Stimulated activated CD4-positive, alpha-beta T cell treated with anti-CD3 and anti-CD28 coated beads, Interleukin-1b, Interleukin-23, amount 100 ng/mL, for 4 hours (primary cell): ENCODE results near the gene NDUFA8.
"Not testable (repeated sequence)": the region's sequence is repeated elsewhere in the genome, so short reads cannot be mapped to it uniquely, and the experiment has no call there.

Experiments
- DNase-seq, 2 donors: peaks; one replicate each; pipeline ENCODE4 v3.0.0-alpha.2; 2020; ENCODE audit warnings: low read depth in 2 of 2

The NDUFA8 gene

DNA sequence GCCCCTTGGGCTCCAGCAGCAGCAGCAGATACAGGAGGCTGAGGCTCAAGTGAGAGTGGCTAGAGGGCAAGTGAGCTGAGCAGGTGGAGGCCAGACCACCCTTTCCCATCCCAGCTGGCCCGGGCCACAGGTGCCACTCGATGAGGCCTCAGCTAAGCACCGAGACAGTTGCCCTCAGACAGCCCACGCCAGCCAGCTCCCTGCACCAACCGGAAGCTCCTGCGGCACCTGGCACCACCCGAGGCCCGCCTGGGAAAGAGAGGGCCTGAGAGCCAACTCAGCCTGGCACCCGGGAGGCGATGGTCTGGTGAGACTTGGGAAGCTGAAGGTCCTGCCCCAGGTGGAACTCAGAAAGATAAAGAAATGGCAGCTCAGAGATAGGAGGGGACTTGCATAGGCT, 38.2 kb downstream of the NDUFA8 start:
- no peak for DNase-seq

DNA sequence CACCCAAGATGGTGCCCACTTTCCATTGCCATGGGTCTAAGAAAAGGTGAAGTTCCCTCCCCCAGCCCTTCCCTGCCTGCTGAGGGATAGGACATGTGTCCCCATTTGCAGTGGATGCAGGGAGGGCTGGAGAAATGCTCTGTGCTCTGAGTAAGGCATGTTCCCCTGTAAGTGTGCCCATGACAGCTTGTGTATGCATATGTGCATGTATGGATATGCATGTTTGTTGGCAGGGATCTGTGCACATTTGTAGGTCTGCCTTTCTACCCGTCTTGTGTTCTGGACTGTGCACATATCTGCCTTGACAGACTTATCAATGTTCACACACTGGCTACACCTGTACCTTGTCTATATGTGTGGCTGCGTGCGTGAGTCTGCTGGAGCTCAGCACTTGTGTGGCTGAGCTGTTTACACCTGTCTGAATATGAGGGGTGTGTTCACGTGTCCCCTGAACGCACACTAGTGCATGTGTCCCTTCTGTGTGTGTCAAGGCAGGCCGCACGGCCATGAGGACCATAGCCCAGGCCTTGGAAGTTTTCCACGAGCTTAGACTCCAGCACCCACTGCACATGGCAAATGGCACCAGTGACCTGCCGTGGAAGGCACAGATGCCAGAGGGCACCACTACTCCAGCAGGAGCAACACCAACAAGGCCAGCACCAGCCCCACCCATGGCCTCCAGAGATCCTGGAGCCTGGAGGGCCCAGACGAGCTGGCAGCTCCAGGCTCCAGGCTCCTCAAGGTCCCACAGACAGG, 39.1 kb downstream of the NDUFA8 start:
- no peak for DNase-seq

DNA sequence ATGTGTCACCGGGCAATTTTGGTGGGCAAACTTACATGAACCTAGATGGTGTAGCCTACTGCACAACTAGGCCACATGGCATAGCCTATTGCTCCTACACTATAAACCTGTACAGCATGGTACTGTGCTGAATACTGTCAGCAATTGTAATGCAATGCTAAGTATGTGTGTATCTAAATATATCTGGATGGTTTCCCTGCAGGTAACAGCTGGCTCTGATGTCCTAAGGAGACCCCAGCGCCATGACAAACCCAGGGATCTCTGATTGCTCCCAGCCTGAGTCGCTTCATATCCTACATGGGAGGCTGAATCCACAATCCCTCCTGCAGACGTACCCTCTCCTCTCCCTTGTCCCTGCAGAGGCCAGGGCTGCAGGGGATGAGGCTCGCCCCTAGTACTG, 39.9 kb downstream of the NDUFA8 start:
- DNase-seq, result no peak

DNA sequence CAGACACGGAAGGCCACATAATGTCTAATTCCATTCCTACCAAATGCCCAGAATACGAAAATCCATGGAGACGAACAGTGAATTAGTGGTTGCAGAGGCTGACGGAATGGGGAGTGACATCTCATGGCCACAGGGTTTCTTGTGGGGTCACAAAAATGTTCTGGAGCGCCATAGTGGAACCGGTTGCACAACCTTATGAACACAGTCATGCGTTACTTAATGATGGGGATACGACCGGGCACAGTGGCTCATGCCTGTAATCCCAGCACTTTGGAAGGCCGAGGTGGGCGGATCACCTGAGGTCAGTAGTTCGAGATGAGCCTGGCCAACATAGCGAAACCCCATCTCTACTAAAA, 40.4 kb downstream of the NDUFA8 start:
- DNase-seq, result no peak

DNA sequence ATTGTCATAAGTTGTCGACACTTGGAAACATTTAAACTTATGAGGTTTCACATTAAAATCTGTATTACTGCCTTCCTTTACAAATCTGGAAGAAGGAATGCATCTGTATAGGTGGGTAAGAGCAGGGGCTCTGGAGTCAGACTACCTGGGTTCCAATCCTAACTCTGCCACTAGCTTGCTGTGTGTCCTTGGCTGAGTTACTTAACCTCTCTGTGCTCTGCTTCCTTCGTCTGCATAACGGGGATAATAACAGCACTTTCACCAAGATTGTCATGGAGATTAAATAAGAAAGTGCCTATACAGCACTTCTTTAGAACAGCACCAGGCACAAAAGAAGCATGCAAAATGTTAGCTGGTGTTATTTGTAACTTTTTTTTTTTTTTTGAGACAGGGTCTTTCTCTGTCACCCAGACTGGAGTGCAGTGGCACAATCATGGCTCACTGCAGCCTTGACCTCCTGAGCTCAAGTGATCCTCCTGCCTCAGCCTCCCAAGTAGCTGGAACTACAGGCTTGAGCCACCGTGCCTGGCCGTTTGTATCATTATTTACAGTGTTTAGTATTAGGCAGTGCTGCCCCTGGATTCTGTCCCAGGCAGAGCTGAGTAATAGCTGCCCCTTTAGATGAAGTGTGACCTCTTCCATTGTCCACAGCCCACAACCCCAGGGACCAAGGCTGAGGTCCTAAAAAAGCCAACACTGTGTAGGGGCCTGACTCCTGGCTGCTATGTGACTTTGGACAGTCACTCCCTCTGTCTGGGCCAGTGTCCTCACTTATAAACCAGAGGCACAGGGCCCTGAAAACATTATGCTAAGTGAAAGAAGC, 41.0 kb downstream of the NDUFA8 start:
- DNase-seq, result no peak

DNA sequence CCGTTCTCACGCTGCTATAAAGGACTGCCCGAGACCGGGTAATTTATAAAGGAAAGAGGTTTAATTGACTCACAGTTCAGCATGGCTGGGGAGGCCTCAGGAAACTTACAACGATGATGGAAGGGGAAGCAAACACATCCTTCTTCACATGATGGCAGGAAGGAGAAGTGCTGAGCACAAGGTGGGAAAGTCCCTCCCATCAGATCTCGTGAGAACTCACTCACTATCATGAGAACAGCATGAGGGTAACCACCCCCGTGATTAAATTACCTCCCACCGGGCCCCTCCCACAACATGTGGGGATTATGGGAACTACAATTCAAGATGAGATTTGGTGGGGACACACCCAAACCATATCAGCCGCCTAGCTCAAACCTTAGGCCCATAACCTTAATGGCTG, 42.3 kb downstream of the NDUFA8 start:
- not testable (repeated sequence) for DNase-seq

DNA sequence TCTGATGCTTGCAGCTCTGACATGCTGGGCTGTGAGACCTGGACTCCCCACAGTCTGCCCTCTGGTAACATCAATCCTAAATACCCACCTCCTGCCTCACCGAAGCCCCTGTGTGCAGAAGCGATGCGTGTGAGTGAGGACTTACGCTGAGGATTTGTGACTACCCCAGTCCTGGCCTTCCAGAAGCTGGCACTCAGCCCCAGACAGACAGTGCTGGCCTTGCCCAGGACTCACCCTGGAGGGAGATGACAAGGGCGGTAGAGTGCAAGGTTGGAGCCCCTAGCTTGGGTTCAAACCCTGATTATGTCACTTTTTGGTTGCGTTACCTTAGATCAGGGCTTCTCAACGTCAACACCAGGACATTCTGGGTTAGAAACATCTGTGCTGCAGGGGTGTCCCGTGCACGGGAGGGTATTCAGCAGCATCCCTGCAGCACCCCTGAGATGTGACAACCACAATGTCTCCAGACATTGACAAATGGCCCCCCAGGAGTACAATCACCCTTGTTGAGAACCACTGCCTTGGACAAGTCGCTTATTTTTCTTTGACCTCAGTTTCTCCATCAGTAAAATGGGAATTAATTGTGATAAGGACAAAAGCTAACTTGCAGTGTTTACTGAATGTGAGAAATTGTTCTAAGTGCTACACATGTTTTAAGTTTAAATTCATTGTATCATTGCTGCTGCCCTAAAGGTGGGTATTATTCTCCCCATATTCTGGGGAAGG, 43.0 kb downstream of the NDUFA8 start:
- no peak for DNase-seq

DNA sequence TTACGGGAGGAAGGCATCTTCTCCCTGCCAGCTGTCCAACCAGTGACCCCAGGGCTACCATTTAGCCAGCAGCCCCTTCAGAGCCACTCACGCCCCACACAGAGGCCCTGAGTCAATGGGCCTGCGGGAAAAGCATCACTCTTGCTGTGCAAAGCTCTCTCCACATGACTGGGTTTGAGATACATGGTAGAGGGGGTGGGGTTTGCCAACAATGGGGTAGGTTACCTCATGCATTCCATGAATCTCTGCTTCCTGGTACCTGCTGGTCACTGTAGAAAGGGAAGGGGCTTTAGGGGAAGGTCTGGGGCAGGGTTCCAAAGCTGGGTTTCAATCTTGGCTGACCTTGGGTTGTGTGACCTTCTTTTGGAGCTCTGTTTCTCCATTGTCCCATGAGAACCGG, 43.5 kb downstream of the NDUFA8 start:
- DNase-seq, result no peak

DNA sequence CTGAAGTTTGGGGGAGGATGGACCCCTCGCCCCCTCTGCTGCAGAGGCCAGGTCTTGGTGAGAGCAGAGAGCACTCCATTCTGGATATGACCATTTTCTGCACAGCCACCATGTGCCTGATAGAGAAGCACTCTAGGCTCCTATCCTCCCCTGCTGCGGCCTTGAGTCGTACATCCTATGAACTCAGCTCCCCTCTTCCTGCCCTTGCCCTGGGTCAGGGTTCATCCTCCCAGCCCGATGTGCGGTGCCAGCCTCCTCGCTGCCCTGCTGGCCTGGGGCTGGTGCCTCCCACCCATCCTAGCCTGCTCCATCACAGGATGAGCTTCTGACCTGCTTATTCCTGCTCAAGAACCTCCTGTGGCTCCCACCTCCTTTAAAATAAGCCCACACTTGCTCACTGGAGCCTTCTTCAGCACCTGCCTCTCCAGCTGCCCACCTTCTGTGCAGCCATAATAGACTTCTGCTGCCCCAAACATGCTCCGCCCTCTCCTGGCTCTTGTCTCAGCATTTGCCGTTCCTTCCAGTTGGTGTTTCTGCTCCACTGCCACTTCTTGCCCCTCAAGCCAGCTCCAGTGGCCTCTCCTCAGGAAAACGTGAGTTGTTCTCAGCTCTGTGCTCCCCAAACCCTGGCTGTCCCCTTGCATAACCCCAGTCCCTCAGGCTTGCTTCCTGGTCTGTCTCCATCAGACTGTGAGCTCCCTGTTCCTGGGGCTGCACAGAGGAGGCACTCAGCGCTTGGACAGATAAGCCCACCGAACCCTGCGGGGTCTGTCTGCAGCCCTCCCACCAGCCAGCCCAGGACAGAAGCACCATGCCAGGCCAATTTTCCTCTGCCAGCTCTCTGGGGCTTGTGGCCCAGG, 44.2 kb downstream of the NDUFA8 start:
- no peak for DNase-seq

DNA sequence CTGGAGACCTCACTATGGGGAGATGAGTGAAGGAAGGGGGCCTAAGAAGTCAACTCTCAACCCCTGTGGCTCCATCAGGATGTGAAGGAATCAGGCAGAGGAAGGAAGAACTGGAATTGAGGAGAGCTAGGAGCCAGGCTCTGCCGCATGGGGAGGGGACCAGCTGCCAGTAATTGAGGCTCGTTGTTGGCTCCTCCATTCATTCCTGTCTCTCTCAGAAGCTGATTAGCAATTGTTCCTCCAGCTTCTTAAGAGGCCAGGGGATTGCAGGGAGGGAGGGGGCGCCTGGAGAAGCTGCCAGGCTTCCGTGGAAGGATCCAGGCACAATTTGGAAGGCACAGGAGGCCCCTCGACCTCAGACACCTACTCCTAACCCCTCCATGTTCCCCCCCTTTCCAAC, 46.0 kb downstream of the NDUFA8 start:
- no peak for DNase-seq

DNA sequence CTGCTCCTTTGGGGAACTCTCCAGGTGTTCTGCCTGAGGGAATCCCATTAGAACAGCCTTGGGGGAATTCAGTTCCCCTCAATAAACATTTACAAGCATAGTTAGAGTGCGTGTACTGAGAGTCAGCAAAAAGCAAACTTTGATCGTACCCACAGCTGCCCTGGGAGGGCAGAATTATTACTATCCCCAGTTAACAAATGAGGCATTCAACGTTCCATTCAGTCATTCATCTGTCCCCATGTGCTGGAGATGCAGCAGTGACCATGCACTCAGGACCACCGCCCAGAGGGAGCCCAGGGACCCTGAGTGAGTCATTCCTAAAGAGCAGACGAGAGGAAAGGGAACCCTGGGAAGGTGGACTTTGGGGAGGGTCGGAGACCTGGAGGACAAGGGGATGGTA, 47.3 kb downstream of the NDUFA8 start:
- no peak for DNase-seq

DNA sequence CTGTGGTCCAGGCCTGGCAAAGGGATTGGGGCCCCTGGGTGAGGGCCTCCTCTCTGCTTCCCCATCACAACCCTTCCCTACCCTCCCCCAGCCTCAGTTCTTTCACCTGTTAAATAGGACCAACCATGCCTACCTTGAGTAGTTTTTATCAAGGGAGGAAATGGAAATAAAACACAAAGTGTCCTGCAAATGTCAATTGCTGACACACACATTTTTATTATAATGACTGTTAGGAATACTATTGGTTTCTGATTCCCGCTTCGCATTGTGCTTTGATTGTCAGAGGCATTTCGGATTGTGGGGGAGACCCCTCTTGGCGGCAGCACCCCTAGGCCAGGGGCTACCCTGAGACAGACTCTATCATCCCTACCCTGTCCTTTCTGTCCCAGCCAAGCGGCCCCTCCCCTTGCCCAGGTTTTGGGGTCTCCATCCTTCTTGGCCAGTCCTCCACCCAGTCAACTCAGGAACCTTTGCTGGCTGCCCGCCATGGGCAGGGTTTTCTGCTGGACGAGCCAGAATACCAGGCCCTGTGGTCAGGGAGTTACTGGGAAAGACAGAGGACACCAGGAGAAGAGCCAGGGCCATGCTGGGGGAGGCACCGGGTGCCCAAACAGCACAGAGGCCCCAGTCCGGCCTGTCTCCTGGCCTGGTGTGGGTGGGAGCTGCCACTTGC, 48.0 kb downstream of the NDUFA8 start:
- DNase-seq, result no peak

DNA sequence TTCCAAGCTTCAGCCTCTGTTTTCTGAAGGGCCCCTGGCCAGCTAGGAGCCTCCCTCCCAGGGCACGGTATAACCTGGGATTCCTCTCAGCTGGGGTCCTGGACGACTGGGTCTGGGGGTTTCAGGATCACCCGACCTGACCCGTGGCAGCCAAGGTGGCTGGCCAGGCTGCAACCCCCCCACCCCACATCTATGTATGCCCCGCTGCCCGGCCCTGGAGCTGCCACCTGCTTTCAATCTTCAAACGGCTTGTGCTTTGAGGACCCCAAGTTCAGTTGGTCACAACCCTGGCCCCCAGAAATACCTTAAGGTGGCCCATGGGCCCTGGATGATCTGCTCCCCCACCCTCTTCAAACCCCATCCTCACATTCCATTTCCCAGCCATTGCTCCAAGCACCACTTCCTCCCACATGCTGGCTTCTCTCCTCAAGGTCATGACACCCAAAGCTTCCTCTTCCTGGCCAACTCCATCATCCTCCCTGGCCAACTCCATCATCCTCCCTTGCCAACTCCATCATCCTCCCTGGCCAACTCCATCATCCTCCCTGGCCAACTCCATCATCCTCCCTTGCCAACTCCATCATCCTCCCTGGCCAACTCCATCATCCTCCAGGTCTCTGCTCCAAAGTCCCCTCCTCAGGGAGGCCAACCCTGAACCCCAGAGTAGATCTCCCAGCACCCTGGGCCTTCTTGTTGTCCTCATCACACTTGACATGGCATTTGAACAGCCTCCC, 49.3 kb downstream of the NDUFA8 start:
- DNase-seq, result no peak

DNA sequence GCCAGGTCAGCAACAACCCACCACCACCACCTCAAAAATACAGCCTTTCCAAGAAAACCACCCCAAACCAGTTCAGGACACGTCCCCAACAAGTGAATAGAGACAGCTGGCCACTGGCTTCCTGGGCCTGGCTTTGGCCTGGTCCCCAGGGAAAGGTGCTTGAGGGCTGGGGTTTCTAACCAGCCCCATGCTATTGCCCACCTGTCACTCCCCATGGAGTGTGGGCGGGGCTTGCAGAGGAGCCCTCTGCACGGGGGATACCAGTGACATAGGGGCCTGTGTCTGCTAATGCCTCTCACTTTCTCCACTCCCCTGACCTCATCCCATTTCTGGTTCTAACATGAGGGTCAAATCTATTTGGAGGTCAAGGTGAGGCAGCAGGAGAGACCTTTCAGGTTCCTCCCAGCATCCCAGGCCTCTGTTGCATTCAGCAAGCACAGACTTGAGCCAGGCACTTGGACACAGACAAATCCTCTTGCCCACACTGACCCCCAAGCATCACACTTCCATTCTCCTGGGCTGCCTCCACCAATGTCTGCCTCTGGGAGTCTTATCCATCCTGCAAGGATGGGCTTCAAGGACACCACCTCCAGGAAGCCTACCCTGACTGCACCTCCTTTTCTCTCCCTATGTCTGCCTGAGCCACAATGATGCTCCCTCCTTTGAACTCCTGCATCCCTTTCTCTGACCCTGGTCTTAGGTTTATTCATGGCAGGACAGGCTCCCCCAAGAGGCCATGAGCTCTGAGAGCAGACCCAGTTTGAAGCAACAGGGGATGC, 50.4 kb downstream of the NDUFA8 start:
- no peak for DNase-seq

DNA sequence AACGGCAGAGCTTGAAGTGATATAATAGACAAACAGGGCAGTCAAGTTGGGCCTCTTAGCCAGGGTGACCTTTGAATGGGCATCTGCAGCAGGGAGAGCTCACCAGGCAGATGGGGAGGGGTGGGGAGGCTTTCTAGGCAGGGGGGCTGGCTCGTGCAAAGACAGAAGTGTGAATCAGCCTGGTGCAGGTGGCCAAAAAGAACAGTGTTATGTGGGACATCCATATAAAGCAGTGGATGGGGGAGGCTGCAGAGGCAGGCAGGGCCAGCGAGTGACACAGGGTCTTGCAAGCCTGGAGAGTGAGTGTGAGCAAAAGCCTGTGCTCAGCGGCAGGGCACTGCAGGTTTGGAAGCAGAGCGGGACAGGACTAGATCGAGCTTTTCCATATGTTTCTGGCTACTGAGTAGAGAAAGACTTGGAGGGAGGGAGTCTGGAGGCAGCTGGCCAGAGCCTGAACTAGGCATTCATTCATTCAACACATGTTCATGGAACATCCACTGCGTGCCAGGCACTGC, 52.2 kb downstream of the NDUFA8 start:
- DNase-seq, result no peak

DNA sequence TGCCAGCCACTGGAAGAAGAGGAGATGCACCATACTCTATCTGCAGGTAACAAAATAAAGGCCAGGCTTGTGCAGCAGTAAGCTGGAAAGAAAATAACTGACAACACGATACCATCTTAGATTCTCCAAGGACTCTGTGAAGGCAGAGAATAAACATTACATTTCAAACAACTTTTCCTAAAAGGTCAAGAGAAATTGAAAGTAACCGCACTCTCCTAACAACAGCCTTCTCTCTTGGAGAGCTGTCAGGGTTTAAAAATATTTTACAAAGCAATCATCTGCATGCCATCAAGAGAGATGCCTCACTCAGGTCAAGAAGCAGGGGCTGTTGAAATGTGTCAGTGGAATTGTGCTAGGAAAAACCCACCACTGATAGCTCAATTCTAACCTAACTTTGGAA, 53.0 kb downstream of the NDUFA8 start:
- no peak for DNase-seq

DNA sequence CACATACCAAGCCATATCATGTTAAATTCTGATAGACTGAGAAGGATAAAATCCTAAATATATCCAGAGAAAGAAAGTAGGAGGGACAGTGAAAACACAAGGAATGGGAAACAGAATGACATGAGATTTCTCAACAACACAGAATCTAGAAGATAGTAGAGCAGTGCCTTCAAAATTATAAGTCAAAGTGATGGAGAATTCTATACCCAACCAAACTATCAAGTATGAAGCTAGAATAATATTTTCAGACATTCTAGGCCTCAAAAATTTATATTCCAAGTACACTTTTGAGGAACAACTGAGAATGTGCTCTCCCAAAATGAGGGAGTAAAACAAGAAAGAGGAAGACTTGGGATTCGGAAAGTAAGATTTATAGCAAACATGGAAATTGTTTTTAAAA, 55.6 kb downstream of the NDUFA8 start:
- no peak for DNase-seq

DNA sequence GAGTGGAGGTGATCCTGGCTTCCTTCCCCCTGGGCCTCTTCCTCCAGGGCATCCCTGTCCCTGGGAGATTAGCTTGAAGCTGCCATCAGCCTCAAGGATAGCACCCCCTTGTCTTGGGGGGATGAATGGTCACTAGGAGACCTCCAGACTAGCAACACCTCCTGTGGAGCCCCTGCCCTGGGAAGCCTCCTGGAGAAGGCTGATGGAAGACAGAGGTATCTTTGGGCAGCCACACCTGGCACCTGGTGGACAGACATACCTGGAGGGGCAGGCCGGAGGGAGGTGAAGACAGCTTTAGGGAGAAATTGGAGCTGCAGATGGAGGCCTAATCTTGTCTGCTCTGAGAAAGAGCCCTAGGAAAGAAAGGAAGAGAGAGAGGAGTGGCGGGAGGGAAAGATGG, 57.4 kb downstream of the NDUFA8 start:
- no peak for DNase-seq

DNA sequence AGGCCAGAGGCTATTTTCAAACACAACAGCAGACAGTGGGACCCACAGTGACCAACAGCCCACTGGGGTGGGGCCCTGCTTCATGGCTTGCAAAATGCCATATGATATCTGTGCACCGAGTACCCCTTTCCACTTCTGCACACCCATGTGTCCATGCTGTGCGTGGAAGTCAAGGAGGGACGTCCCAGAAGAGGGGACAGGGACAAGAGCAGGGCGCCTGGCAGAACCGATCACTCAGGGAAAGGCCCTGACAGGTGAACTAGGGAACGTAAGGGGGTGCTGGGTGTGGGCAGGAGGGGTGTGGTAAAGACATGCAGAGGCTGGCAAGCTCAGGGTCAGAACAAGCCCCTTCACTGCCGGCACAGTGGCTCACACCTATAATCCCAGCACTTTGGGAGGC, 58.8 kb downstream of the NDUFA8 start:
- no peak for DNase-seq
